Esophagus muscularis mucosa (tissue), 4 donors: Measurements from ENCODE around the gene AVP.
"Not testable (repeated sequence)": the region's sequence is repeated elsewhere in the genome, so short reads cannot be mapped to it uniquely, and the experiment has no call there.

ENCODE experiments used
- EP300 ChIP-seq: sonication (generic); formaldehyde crosslinking; IDR thresholded peaks from one replicate; pipeline ENCODE4 v1.6.1; 2017; ENCODE audit warnings: antibody characterized with exemption
- POLR2A ChIP-seq: fragments of 450-650 bp; IDR thresholded peaks from one replicate; pipeline ENCODE4 v1.6.1; 2017; ENCODE audit warnings: antibody characterized with exemption, moderate library complexity, mild to moderate bottlenecking, low read depth
- TF ChIP-seq, protein P1 (sequence below), 3 experiments: fragments of 200-600 bp in 2 of 3; fragments of 450-650 bp in 1 of 3; sonication (generic) in 2 of 3; IDR thresholded peaks; one replicate each; pipeline ENCODE4 v1.5.1; 2017 to 2019; ENCODE audit warnings: antibody characterized with exemption in 3 of 3, mild to moderate bottlenecking in 2 of 3, moderate library complexity in 1 of 3

DNA sequence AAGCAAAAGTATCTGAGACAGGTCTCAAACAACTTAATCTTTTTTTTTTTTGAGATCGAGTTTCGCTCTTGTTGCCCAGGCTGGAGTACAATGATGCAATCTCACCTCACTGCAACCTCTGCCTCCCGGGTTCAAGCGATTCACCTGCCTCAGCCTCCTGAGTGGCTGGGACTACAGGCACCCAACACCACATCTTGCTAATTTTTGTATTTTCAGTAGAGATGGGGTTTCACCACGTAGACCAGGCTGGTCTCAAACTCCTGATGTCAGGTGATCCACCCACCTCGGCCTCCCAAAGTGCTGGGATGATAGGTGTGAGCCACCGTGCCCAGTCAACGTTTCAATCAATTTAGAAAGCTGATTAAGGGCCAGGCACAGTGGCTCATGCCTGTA is 11.3 kb downstream of the AVP start:
- TF ChIP-seq POLR2A, EP300: not testable (repeated sequence)
- TF ChIP-seq, protein P1, sequence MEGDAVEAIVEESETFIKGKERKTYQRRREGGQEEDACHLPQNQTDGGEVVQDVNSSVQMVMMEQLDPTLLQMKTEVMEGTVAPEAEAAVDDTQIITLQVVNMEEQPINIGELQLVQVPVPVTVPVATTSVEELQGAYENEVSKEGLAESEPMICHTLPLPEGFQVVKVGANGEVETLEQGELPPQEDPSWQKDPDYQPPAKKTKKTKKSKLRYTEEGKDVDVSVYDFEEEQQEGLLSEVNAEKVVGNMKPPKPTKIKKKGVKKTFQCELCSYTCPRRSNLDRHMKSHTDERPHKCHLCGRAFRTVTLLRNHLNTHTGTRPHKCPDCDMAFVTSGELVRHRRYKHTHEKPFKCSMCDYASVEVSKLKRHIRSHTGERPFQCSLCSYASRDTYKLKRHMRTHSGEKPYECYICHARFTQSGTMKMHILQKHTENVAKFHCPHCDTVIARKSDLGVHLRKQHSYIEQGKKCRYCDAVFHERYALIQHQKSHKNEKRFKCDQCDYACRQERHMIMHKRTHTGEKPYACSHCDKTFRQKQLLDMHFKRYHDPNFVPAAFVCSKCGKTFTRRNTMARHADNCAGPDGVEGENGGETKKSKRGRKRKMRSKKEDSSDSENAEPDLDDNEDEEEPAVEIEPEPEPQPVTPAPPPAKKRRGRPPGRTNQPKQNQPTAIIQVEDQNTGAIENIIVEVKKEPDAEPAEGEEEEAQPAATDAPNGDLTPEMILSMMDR (IDR thresholded peaks at IDR 0.05): not testable (repeated sequence)
